OCI-LY3 (cell line): ENCODE data around the gene STRA6.

Source experiments
- H2AFZ ChIP-seq: fragments of 200-600, 300-600 bp; shearing (Covaris generic); 2 replicates; pipeline ENCODE4 v1.6.0; 2014; ENCODE audit warnings: antibody characterized with exemption, low read depth, low read length
- H3K27ac ChIP-seq: fragments of 200-600, 300-600 bp; sonication (generic); 2 replicates; pipeline ENCODE4 v1.5.1; 2014; ENCODE audit warnings: mild to moderate bottlenecking, low read length, moderate library complexity, mixed read lengths
- H3K27me3 ChIP-seq: fragments of 200-600, 300-600 bp; sonication (generic); 2 replicates; pipeline ENCODE4 v1.6.1; 2014; ENCODE audit warnings: low read depth, low read length, mixed read lengths
- H3K36me3 ChIP-seq: fragments of 200-600, 300-600 bp; sonication (generic); replicated peaks from 2 replicates; pipeline ENCODE3; 2014; ENCODE audit warnings: low read depth, low read length, mixed read lengths
- H3K4me1 ChIP-seq: fragments of 300-600, 200-600 bp; sonication (generic); 2 replicates; pipeline ENCODE4 v1.6.1; 2014; ENCODE audit warnings: low read length, mixed read lengths
- H3K4me2 ChIP-seq: fragments of 200-600, 300-600 bp; sonication (generic); 2 replicates; pipeline ENCODE4 v1.6.1; 2014; ENCODE audit warnings: low read length, mixed read lengths
- H3K4me3 ChIP-seq: fragments of 300-600, 200-600 bp; sonication (generic); 2 replicates; pipeline ENCODE4 v1.5.1; 2014; ENCODE audit warnings: antibody characterized with exemption, mild to moderate bottlenecking, low read length, moderate library complexity
- H3K79me2 ChIP-seq: fragments of 300-600, 200-600 bp; shearing (Covaris generic); 2 replicates; pipeline ENCODE4 v1.6.1; 2014; ENCODE audit warnings: mild to moderate bottlenecking, low read length, mixed read lengths
- H3K9ac ChIP-seq: fragments of 300-600, 200-600 bp; shearing (Covaris generic); 2 replicates; pipeline ENCODE4 v1.6.0; 2014; ENCODE audit warnings: mild to moderate bottlenecking, low read length, moderate library complexity
- H3K9me3 ChIP-seq: fragments of 200-600, 300-600 bp; shearing (Covaris generic); 2 replicates; pipeline ENCODE4 v1.6.1; 2014; ENCODE audit warnings: low read length, mixed read lengths; ENCODE audit not compliant: insufficient read depth
- H4K20me1 ChIP-seq: fragments of 200-600, 300-600 bp; sonication (generic); 2 replicates; pipeline ENCODE4 v1.6.1; 2016; ENCODE audit warnings: low read length, mixed read lengths; ENCODE audit not compliant: insufficient read depth
- EZH2phosphoT487 ChIP-seq: fragments of 200-600 bp; shearing (Covaris generic); IDR thresholded peaks from 2 replicates; pipeline ENCODE4 v1.6.1; 2018; ENCODE audit warnings: antibody characterized with exemption, mixed run types, low read depth
- TF ChIP-seq, protein P1 (sequence below): fragments of 200-600, 300-600 bp; sonication (generic); IDR thresholded peaks from 2 replicates; pipeline ENCODE4 v1.5.1; 2014; ENCODE audit warnings: antibody characterized with exemption, low read length, low read depth

STRA6 gene

DNA sequence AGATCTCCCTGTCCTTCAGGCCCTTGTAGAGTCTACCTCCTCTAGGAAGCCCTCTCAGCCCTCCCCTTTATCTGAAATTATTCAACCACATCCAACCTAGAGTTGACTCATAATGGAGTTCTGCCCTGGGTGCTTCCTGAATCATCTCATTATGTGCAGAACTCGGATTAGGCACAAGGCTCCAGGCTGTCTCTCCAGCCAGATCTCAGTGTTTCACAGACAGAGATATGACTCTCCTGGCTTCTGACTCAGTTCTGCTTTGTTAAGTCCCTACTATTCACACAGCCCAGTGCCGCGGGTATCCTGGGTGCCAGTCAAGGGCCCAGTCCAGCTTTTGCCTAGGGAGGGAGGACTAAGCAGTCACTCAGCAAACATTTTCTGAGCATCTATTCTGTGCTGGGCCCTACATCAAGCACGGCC is 9.3 kb downstream of the STRA6 start:
- H4K20me1 ChIP-seq, result no peaks in the 10 kb centered on the region
- H3K9me3 ChIP-seq, result no peaks in the 10 kb centered on the region
- no peak overlapping the region for H3K27ac ChIP-seq
- no peak overlapping the region for H3K9ac ChIP-seq
- peaks cover 5% of the 10 kb centered on the region; the same call in 1 of the 2 replicates for H3K27me3 ChIP-seq
- no peak overlapping the region for H3K4me3 ChIP-seq
- no peaks in the 10 kb centered on the region for H3K36me3 ChIP-seq
- peaks cover 36% of the 10 kb centered on the region for H3K4me1 ChIP-seq
- H3K4me2 ChIP-seq, result 0 out of 2 replicates have a peak overlapping the region, but pooled peaks have one; percentile 1
- TF ChIP-seq, protein P1, sequence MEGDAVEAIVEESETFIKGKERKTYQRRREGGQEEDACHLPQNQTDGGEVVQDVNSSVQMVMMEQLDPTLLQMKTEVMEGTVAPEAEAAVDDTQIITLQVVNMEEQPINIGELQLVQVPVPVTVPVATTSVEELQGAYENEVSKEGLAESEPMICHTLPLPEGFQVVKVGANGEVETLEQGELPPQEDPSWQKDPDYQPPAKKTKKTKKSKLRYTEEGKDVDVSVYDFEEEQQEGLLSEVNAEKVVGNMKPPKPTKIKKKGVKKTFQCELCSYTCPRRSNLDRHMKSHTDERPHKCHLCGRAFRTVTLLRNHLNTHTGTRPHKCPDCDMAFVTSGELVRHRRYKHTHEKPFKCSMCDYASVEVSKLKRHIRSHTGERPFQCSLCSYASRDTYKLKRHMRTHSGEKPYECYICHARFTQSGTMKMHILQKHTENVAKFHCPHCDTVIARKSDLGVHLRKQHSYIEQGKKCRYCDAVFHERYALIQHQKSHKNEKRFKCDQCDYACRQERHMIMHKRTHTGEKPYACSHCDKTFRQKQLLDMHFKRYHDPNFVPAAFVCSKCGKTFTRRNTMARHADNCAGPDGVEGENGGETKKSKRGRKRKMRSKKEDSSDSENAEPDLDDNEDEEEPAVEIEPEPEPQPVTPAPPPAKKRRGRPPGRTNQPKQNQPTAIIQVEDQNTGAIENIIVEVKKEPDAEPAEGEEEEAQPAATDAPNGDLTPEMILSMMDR, result no peak
- no peak for TF ChIP-seq EZH2phosphoT487
- H2AFZ ChIP-seq, result no peak overlapping the region
- H3K79me2 ChIP-seq, result no peaks in the 10 kb centered on the region

DNA sequence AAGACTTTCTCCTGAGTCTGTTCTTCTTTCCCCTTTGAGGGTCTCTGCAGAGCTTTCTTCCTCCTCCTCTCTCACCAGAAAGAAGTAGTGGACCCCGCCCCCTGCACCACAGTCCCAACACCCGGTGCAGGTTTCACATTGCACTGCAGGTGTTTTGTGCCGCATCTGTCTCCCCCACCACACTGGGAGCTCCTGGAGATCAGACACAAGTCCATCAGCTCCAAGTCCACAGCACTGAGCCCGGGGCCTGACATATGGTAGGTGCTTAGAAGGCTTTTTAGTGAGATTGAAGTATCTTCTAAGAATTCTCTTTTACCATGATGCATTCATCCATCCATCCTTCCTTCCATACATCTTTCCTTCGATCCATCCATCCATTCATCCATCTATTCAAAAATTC is 9.8 kb downstream of the STRA6 start:
- H3K9ac ChIP-seq, result no peak overlapping the region
- no peaks in the 10 kb centered on the region for H3K36me3 ChIP-seq

DNA sequence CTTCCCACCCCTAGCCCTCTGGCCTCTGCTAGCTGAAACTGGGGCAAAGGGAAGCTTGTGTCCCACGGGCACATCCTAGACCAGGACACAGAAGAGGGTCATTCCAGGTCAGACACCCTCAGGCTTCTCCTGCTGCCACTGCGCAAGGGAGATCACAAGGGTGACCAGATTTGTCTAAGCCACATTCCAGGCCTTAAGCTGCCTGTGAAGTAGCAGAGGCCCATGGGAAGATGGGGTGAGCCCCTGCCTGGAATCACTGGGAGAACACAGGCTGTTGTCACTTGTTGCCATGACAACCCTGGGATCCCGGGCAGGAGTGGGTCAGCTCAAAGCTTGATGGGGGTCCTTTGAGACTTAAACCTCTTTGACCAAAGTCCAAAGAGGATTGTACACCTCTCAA is 10.8 kb downstream of the STRA6 start:
- no peak overlapping the region for H3K27ac ChIP-seq
- TF ChIP-seq, protein P1, result no peak
- no peak for TF ChIP-seq EZH2phosphoT487
- H3K36me3 ChIP-seq, result no peaks in the 10 kb centered on the region
- H3K9me3 ChIP-seq, result no peaks in the 10 kb centered on the region
- H4K20me1 ChIP-seq, result no peaks in the 10 kb centered on the region
- peaks cover 36% of the 10 kb centered on the region for H3K4me1 ChIP-seq
- no peak overlapping the region for H3K4me2 ChIP-seq
- H3K9ac ChIP-seq, result no peak overlapping the region
- peaks cover 13% of the 10 kb centered on the region for H3K27me3 ChIP-seq
- H3K4me3 ChIP-seq, result no peak overlapping the region
- no peaks in the 10 kb centered on the region for H3K79me2 ChIP-seq
- no peak overlapping the region for H2AFZ ChIP-seq

More for the DNA sequence above, 9.8 kb downstream of the STRA6 start:
- Histone ChIP-seq H2AFZ (no peak overlapping the region), H4K20me1 (no peaks in the 10 kb centered on the region), H3K4me1 (peaks cover 36% of the 10 kb centered on the region), H3K27ac (no peak overlapping the region), H3K9me3 (no peaks in the 10 kb centered on the region), H3K4me3 (no peak overlapping the region), H3K27me3 (peaks cover 5% of the 10 kb centered on the region; the same call in 1 of the 2 replicates), H3K4me2 (no peak overlapping the region), H3K79me2 (no peaks in the 10 kb centered on the region)
- no peak for TF ChIP-seq EZH2phosphoT487
- TF ChIP-seq, protein P1, result no peak

DNA sequence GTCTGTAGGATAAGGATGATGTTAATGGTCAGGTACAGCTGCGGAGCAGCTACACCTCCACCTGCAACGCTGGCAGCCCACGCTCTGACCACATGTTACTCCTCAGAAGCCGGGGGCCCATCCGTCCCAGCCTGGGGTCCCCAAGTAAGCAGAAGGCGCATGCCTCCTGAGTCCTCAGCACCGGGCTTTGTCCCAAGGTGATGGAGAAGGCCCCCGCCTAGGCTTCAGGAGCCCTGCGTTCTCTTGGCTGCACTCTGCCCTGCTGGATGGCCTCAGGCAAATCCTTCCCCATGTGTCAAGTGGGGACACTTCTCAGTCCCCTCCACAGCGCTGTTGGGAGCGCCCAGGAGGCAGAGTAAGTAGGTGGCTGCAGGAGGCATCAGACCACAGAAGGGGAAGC is 14.4 kb downstream of the STRA6 start:
- no peaks in the 10 kb centered on the region for H3K36me3 ChIP-seq
- H3K27me3 ChIP-seq, result peaks cover 15% of the 10 kb centered on the region
- no peak overlapping the region for H3K27ac ChIP-seq

More for the DNA sequence above, 14.4 kb downstream of the STRA6 start:
- Histone ChIP-seq H3K9me3 (no peaks in the 10 kb centered on the region), H3K79me2 (no peaks in the 10 kb centered on the region), H3K9ac (no peak overlapping the region), H2AFZ (no peak overlapping the region), H3K4me1 (peaks cover 9% of the 10 kb centered on the region), H4K20me1 (no peaks in the 10 kb centered on the region), H3K4me2 (no peak overlapping the region), H3K4me3 (no peak overlapping the region)
- TF ChIP-seq, protein P1, result no peak
